Heart left ventricle (tissue), 13 donors: ENCODE data around the gene ZNF837.

Source experiments
- POLR2A ChIP-seq, 2 donors: fragments of 450-650 bp; IDR thresholded peaks; one replicate each; pipeline ENCODE4 v1.6.1; 2017; ENCODE audit warnings: antibody characterized with exemption in 2 of 2, mild to moderate bottlenecking in 2 of 2, moderate library complexity in 2 of 2
- TF ChIP-seq, protein P1 (sequence below), 12 donors: fragments of 200-600 bp; sonication (generic) in 4 of 12; IDR thresholded peaks; one replicate each; pipeline versions ENCODE4 v1.5.0 to v1.8.0; 2018 to 2022; ENCODE audit warnings: antibody characterized with exemption in 12 of 12, mild to moderate bottlenecking in 5 of 12
- donor health status: ischemic (EF 13 %, LVEDD 7.1; RV severe dilation, severe dysfunction).
- donor health status: DM: no; HTN: yes; CAD: no.
- donor health status: DM: no; HTN: no; CAD: no.
- donor health status: ischemic (EF 25% LVEDD 6.9; RV normal size, moderate dysfunction).
- donor health status: ischemic (EF 25% LVEDD 5.7; RV mildly dilated, moderate dysfunction).
- donor health status: ischemic (EF 35%, LVEDD 5.7; RV mildly dilated, moderate dysfunction).
- donor health status: nonischemic (EF 11% LVEDD 7.7; RV severe dilation, severe dysfunction).
- donor health status: DM: yes; HTN: yes; CAD: no.
- donor health status: PGD.
- donor health status: ischemic (EF 29% LVEDD 5.4; RV normal size, mild dysfunction).
- donor health status: nonischemic (EF 23%, LVEDD 6.1; RV moderate dilation, normal function).

DNA sequence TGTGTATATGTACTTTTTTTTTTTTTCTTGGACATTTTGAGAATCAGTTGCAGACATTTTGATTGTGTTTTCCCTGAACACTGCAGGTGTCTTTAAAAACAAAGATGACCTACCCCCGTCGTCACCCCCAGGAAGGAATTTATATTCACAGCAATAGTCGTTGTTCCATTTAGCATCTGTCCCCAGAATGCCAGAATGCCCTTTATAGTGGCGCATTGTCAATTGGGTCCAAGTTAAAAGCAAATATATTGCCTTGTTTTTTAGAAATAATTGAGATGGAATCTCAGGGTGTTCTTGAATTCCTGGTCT is 12.8 kb upstream of the ZNF837 start:
- TF ChIP-seq, protein P1, sequence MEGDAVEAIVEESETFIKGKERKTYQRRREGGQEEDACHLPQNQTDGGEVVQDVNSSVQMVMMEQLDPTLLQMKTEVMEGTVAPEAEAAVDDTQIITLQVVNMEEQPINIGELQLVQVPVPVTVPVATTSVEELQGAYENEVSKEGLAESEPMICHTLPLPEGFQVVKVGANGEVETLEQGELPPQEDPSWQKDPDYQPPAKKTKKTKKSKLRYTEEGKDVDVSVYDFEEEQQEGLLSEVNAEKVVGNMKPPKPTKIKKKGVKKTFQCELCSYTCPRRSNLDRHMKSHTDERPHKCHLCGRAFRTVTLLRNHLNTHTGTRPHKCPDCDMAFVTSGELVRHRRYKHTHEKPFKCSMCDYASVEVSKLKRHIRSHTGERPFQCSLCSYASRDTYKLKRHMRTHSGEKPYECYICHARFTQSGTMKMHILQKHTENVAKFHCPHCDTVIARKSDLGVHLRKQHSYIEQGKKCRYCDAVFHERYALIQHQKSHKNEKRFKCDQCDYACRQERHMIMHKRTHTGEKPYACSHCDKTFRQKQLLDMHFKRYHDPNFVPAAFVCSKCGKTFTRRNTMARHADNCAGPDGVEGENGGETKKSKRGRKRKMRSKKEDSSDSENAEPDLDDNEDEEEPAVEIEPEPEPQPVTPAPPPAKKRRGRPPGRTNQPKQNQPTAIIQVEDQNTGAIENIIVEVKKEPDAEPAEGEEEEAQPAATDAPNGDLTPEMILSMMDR (IDR thresholded peaks at IDR 0.05), result no peak
- TF ChIP-seq POLR2A (IDR thresholded peaks at IDR 0.05), result no peak
